ENCODE measurements around the gene MYEF2.

GRCh38 chr15:48143856-48144255 is 34.2 kb downstream of the MYEF2 start:
- TF ChIP-seq CTCF (IDR thresholded peaks at IDR 0.05) (no peak), POLR2A (IDR thresholded peaks at IDR 0.05) (no peak)
